Epithelial cell of proximal tubule (primary cell): Measurements from ENCODE around the gene ACACA. TPM values are rescaled to one million over a fixed set of nuclear protein-coding genes. Genes with fewer than 3 reads are reported as not detected.

Source experiments
- DNase-seq: peaks from one replicate; pipeline ENCODE4 v3.0.0-alpha.2; 2011; ENCODE audit warnings: low read depth
- H3K4me3 ChIP-seq: 2 replicates; pipeline ENCODE4 v1.5.1; 2011; ENCODE audit warnings: low read depth, mild to moderate bottlenecking, low read length
- CTCF ChIP-seq: conservative IDR thresholded peaks from 2 replicates; pipeline ENCODE4 v1.5.1; 2012; ENCODE audit warnings: low read depth, mild to moderate bottlenecking, low read length
- total RNA-seq: library from RNA; depleted of rRNA; stranded (reverse); fragments of >200 nt; gene quantifications from 2 replicates; pipeline ENCODE4 v1.2.3, GENCODE V29; 2015

ACACA gene
- total RNA-seq, 1 donor from 2014 or later: 26.4 TPM

GRCh38 chr17:37187262-37187661, 219.4 kb downstream of the ACACA start:
- no peak for TF ChIP-seq CTCF
- H3K4me3 ChIP-seq: no peak overlapping the region
- no peak for DNase-seq

- H3K4me3 ChIP-seq: no peak overlapping the region
- no peak for DNase-seq
- TF ChIP-seq CTCF: no peak
Observed at GRCh38 chr17:37182786-37183465, 223.7 kb downstream of the ACACA start.

- DNase-seq: no peak
- TF ChIP-seq CTCF: no peak
- no peak overlapping the region for H3K4me3 ChIP-seq
Observed at GRCh38 chr17:37180376-37180775, 226.3 kb downstream of the ACACA start.

- DNase-seq: no peak
- no peak overlapping the region for H3K4me3 ChIP-seq
- no peak for TF ChIP-seq CTCF
Observed at GRCh38 chr17:37179893-37180292, 226.7 kb downstream of the ACACA start.

- no peak for DNase-seq
- no peak overlapping the region for H3K4me3 ChIP-seq
Observed at GRCh38 chr17:37177254-37177870, 229.3 kb downstream of the ACACA start.

GRCh38 chr17:37176723-37177122, 229.9 kb downstream of the ACACA start:
- TF ChIP-seq CTCF: no peak
- peak; percentile 71 for DNase-seq
- H3K4me3 ChIP-seq: no peak overlapping the region

More at GRCh38 chr17:37177254-37177870, 229.3 kb downstream of the ACACA start:
- TF ChIP-seq CTCF: no peak

GRCh38 chr17:37174205-37174604, 232.4 kb downstream of the ACACA start:
- DNase-seq: no peak
- H3K4me3 ChIP-seq: no peak overlapping the region
- peak; percentile 60 for TF ChIP-seq CTCF
